T47D (cell line): ENCODE results near the gene CEP250.
A peak's percentile ranks its signal among the peaks of the same experiment; 100 is the strongest.
"Not testable (repeated sequence)": the region's sequence is repeated elsewhere in the genome, so short reads cannot be mapped to it uniquely, and the experiment has no call there.

Source experiments
- DNase-seq, 2 experiments: peaks; one replicate each; pipeline versions ENCODE4 v3.0.0 to v3.0.0-alpha.2; 2011 to 2012; ENCODE audit warnings: low read depth in 1 of 2, low spot score in 1 of 2
- JUND ChIP-seq: IDR thresholded peaks from 2 replicates; pipeline ENCODE4 v1.6.1; 2012; ENCODE audit warnings: low read depth
- in situ Hi-C: cut with HindIII; loops from 2 replicates; pipeline ENCODE4 v1.10.0; 2016; ENCODE audit warnings: low sequenced_read_pairs, low pct_unique_long_range_greater_than_20kb

The CEP250 gene

DNA sequence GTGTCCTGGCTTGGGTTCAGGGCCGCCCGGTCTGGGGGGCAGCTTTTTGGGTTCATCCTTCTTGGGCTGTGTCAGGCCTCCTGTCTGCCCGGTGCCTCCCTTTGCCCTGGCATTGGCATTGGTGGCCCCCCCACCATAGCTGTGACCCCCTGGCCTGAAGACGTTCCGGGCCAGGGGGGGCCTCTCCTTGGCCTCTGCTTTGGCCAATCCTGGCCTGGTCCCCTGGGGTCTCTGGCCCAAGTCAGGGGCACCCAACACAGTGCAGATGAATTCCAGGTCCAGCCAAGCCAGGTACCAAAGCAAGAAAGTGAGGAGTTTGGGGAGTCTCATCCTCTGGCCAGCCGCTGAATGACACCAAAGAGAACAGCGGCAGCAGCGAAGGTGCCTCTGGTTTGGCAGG lies 17.8 kb upstream of the CEP250 start:
- peak in 1 of 2 experiments; percentile 19 for DNase-seq
- in situ Hi-C loops, result no loop called here
- TF ChIP-seq JUND, result no peak

DNA sequence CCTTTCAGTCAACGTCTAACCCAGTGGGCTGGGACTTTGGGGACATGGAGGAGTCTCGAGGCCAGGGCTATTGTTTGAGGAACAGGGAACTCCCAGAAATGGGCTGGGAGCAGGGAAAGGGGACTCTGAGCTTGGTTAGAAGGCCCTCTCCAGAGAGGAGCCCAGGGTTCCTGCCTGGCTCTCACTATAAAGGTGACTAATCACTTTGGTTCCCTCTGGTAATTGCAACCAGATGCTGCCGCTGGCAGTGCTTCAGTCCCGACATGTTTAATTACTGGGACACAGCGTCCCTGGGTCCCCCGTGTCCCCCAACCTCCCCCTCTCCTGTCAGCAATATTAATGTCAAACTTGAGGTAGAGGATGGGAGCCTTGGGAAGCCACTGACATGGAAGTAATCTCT lies 12.4 kb upstream of the CEP250 start:
- no peak for DNase-seq
- no peak for TF ChIP-seq JUND
- in situ Hi-C loops, result no loop called here

DNA sequence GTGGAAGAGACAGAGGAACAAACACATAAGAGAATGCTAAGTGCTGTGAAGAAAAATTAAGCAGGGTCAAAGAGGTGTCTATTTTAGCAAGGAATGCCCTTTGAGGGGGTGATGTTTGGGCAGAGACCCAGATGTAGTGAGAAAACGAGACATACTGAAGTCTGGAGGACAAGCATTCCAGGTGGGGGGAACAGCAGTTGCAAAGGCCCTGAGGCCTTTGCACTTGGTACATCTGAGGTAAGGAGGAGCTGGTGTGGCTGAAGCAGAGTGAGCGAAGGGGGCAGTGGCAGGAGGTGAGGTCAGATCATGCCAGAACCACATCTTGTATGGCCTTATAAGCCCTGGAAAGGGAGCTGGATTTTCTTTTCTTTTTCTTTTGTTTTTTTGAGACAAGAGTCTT lies 11.2 kb upstream of the CEP250 start:
- in situ Hi-C loops, result no loop called here
- TF ChIP-seq JUND, result no peak
- DNase-seq, result no peak

DNA sequence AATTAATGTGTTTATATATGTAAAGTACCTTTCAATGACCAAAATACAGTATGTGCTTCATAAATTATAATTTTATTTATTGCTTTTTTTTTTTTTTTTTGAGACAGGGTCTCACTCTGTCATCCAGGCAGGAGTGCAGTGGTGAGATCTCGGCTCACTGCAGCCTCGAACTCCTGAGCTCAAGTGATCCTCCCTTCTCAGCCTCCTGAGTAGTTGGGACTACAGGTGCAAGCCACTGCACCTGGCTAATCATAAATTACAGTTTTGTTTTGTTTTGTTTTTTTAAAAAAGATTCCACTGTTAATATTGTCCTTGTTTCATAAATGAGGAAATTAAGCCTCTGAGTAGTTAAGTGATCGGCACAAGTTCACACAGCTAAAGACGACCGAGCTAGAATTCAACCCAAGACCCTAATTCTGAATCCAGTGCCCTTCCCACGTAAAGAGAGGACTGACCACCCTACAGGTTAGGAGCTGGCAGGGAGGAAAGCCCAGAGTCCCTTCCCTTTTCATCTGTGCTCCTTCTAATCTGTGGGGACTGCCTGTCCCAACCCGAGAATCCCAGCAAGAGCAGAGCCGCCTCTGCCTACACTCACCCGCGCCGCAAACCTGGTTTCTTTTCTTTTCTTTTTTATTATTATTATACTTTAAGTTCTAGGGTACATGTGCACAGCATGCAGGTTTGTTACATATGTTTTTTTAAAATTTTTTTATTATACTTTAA lies 8.9 kb upstream of the CEP250 start:
- no peak for DNase-seq
- in situ Hi-C loops, result no loop called here
- TF ChIP-seq JUND, result no peak

DNA sequence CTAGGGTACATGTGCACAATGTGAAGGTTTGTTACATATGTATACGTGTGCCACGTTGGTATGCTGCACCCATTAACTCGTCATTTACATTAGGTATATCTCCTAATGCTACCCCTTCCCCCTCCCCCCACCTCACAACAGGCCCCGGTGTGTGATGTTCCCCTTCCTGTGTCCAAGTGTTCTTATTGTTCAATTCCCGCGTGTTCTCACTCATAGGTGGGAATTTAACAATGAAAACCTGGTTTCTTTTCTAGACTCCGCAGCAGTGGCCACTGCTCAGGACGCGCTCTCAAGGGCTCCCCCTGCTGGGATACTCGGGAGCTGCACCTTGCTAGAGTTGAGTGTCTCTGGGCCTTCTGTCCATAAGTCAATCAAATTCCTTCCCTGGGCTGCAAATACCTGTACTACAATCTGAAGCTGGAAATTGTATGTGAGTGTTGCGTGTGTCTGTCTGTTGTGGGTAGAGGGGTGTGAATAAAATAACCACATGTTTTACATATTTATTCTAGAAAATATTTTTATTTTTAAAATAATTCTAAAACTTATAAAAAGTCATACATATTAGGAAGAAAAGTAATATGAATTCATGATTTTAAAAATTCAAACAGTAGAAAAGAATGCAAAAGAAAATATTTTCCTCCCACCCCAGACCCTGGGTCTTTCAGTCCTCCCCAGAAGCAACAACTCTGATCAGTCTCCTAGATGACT lies 8.2 kb upstream of the CEP250 start:
- TF ChIP-seq JUND, result no peak
- DNase-seq, result peak; percentile 78 to 94
- in situ Hi-C loops, result no loop called here

DNA sequence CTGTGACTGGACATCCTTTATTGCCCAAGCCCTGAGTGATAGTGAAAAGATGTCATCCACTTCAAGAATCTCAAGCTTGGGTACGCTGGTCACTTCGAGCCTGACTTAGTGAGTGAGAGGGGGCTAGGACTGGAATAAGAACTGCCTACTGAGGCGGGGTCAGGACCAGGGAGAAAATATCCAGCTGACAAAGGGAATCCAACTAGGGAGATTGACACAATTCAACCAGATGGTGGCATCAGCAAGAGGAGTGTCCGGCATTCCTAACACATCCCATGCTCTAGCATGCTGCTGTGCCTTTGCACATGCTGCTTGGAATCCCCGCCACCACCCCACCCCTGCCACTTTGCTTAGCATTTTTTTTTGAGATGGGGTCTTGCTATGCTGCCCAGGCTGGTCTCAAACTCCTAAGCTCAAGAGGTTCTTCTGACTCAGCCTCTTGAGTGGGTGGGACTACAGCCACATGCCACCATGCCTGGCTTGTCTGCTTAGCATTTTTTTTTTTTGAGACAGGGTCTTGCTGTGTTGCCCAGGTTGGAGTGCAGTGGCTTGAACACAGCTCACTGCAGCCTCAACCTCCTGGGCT lies 6.5 kb upstream of the CEP250 start:
- no peak for DNase-seq
- no peak for TF ChIP-seq JUND
- in situ Hi-C loops, result no loop called here

DNA sequence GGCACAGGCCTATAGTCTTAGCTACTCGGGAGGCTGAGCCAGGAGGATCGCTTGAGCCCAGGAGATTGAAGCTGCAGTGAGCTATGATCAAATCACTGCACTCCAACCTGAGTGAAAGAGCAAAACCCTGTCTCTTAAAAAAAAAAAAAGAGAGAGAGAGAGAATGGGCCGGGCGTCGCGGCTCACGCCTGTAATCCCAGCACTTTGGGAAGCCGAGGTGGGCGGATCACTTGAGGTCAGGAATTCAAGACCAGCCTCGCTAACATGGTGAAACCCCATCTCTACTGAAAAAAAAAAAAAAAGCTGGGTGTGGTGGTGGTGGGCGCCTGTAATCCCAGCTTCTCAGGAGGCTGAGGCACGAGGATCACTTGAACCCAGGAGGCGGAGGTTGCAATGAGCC lies 5.5 kb upstream of the CEP250 start:
- DNase-seq, in situ Hi-C loops: not testable (repeated sequence)

DNA sequence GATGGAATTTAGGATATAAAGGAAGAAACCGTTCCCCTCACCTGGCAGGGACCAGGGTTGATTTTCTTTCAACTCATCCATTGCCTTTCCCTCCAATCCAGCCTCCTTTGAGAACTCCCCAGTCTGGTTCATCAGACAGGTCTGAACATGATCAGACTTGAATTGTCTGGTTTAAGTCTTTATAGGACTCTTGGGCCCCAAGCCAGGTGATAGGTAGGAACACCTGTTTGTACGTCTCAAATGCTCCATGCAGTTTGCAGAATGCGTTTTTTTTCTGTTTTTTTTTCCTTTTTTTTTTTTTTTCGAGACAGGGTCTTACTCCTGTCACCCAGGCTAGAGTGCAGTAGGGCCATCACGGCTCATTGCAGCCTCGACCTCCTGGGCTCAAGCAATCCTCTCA lies 4.1 kb upstream of the CEP250 start:
- in situ Hi-C loops, result no loop called here
- DNase-seq, result peak in 1 of 2 experiments; percentile 82
- no peak for TF ChIP-seq JUND

DNA sequence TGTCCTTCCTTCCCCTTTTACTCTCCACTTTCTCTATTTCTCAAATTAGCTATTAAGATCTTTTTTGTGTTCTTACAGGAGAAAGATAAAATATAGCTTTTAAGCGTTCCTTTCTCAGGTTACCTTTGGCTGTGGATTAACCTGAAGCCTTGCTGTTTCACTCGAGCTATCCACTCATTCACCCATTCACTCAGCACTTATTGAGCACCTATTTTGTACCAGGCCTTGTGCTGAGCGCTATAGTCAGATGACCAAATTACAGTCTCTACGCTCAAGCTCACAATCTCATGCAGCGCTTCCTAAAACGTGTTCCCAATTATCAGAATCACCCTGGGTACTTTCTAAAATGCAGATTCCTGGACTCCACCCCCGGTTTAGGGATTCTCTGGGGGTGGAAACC lies 1.8 kb upstream of the CEP250 start:
- no peak for DNase-seq
- no peak for TF ChIP-seq JUND
- in situ Hi-C loops, result no loop called here

DNA sequence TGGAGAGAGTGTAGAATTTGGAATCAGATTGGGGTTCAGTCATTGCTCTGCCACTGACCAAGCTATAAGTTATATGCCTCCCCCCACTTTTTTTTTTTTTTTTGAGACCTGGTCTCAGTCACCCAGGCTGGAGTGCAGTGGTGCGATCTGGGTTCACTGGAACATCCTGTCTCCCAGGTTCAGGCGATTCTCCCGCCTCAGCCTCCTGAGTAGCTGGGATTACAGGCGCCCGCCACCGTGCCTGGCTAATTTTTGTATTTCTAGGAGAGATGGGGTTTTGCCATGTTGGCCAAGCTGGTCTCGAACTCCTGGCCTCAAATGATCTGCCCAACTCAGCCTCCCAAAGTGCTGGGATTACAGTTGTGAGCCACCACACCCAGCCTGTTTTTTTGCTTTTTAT lies 1.3 kb downstream of the CEP250 start:
- in situ Hi-C loops, DNase-seq: not testable (repeated sequence)

DNA sequence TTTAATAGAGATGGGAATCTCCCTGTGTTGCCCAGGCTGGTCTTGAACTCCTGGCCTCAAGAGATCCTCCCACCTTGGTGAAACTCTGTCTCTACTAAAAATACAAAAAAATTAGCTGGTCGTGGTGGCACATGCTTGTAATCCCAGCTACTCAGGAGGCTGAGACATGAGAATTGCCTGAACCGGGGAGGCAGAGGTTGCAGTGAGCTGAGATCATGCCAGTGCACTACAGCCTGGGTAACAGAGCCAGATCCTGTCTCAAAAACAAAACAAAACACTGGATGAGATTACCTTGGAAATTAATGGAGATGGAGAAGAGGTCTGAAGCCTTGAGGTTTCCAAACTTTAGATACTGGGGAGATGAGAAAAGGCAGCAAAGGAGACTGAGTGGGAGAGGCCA lies 2.1 kb downstream of the CEP250 start:
- in situ Hi-C loops, DNase-seq: not testable (repeated sequence)

DNA sequence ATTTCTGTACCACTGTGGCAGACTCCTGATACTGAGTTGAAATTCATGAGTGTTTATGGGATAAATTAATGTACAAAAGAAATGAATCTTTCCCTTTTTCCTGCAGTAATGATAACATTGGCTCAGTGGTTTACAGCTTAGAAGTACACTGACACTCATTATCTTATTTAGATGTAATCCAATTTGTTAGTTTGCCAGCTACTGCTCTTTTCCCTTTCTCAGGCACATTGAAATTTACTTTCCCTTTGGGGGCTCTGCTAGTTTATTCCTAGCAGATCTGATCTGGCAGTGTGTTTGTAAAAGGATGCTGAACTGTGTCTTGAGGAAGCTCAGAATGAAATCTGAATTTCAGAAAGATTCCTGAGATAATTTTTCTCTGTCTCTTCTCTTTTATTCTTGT lies 3.0 kb downstream of the CEP250 start:
- in situ Hi-C loops, result no loop called here
- no peak for DNase-seq
- no peak for TF ChIP-seq JUND

DNA sequence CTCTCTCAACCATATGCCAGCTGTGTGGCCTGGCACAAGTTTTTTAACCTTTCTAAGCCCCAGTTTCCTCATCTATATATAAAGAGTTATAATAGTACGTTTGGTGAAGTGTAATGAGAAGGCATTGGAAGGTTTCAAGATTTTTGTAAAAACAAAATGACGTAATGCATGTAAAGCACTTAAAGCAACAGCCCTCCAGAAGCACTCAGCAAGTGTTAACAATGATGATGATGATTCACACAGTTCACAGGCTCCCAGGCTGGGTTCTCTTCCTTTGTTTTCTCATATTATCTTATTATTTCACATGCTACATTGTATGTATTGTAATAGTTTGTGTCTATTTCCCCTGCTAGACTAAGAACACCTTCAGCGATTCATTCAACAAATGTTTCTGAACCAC lies 6.2 kb downstream of the CEP250 start:
- no peak for DNase-seq
- in situ Hi-C loops, result no loop called here
- TF ChIP-seq JUND, result no peak
